GM19455 (cell line): Measurements from ENCODE around the gene NCKAP5L.

Experiments
- ATAC-seq: cut with Tn5 transposase; IDR thresholded peaks from one replicate; pipeline ENCODE4 v1.9.1; 2021; ENCODE audit not compliant: unreplicated experiment

NCKAP5L gene

GRCh38 chr12:49744363-49744885 is 83.8 kb downstream of the NCKAP5L start:
- ATAC-seq = no peak

GRCh38 chr12:49741882-49742620 is 86.2 kb downstream of the NCKAP5L start:
- ATAC-seq = peak; percentile 46
